B cell (primary cell): ENCODE results near the gene DLG1. TPM values are rescaled to one million over a fixed set of nuclear protein-coding genes. Genes with fewer than 3 reads are reported as not detected.

Experiments used
- ATAC-seq: fragments of 200-7000 bp; cut with Tn5 transposase; one replicate; pipeline ENCODE4 v1.10.0; 2021; ENCODE audit warnings: low read depth, mild to moderate bottlenecking, moderate number of reproducible peaks, moderate library complexity
- CTCF ChIA-PET: fragments of 350-600 bp; sonication (Branson Sonifier 250); formaldehyde crosslinking; loops from one replicate; lab custom pipeline; 2021; ENCODE audit warnings: antibody characterized with exemption, inconsistent platforms; lab: Charles Lee
- POLR2A ChIA-PET: fragments of 350-600 bp; sonication (Branson Sonifier 250); formaldehyde crosslinking; loops from one replicate; lab custom pipeline; 2021; ENCODE audit warnings: antibody characterized with exemption; lab: Charles Lee
- DNase-seq: peaks from one replicate; pipeline ENCODE4 v3.0.0; 2013
- H2AFZ ChIP-seq: 2 replicates; pipeline ENCODE4 v1.6.1; 2012; ENCODE audit warnings: mild to moderate bottlenecking, low read depth, low read length; ENCODE audit not compliant: insufficient read depth, poor library complexity, severe bottlenecking
- H3K27ac ChIP-seq, 2 donors: 1 replicate in 1 of 2; 2 replicates in 1 of 2; pipeline ENCODE4 v1.5.1; 2012 to 2013; ENCODE audit warnings: low read length in 2 of 2, mild to moderate bottlenecking in 2 of 2, moderate library complexity in 1 of 2
- H3K27me3 ChIP-seq, 4 experiments: fragments of 200-600 bp in 1 of 4; sonication (generic) in 1 of 4; replicated peaks in 1 of 4; 1 replicate in 2 of 4; 2 replicates in 2 of 4; pipeline versions ENCODE4 v1.6.1 to v1.7.0; 2013 to 2016; ENCODE audit warnings: low read length in 3 of 4, mild to moderate bottlenecking in 2 of 4, mixed read lengths in 1 of 4, moderate library complexity in 1 of 4; ENCODE audit not compliant: insufficient read depth in 4 of 4, control insufficient read depth in 3 of 4; ENCODE audit errors: control extremely low read depth in 1 of 4
- H3K36me3 ChIP-seq, 2 experiments: replicated peaks in 1 of 2; 1 replicate in 1 of 2; 2 replicates in 1 of 2; pipeline versions ENCODE4 v1.6.1 to v1.7.1; 2013; ENCODE audit warnings: low read length in 1 of 2; ENCODE audit not compliant: insufficient read depth in 2 of 2, control insufficient read depth in 1 of 2; ENCODE audit errors: control extremely low read depth in 1 of 2, extremely low read depth in 1 of 2
- H3K4me1 ChIP-seq, 2 donors: fragments of 200-600 bp in 1 of 2; sonication (generic) in 1 of 2; 1 replicate in 1 of 2; 2 replicates in 1 of 2; pipeline versions ENCODE4 v1.5.1 to v1.6.1; 2013 to 2017; ENCODE audit warnings: low read length in 2 of 2; ENCODE audit not compliant: control insufficient read depth in 2 of 2, insufficient read depth in 2 of 2
- H3K4me2 ChIP-seq: replicated peaks from 2 replicates; pipeline ENCODE3; 2012; ENCODE audit warnings: mild to moderate bottlenecking, low read depth, low read length; ENCODE audit not compliant: poor library complexity, severe bottlenecking
- H3K4me3 ChIP-seq, 5 experiments: fragments of 200-600 bp in 1 of 5; sonication (generic) in 1 of 5; 1 replicate in 3 of 5; 2 replicates in 2 of 5; pipeline versions ENCODE4 v1.5.1 to v1.7.0; 2011 to 2016; ENCODE audit warnings: low read length in 4 of 5, mild to moderate bottlenecking in 4 of 5, low read depth in 2 of 5, control low read depth in 1 of 5, moderate library complexity in 1 of 5; ENCODE audit not compliant: insufficient read depth in 1 of 5; ENCODE audit errors: control extremely low read depth in 1 of 5, extremely low read depth in 1 of 5
- H3K79me2 ChIP-seq: fragments of 200-600 bp; sonication (generic); one replicate; pipeline ENCODE4 v1.6.0; 2016; ENCODE audit warnings: low read length; ENCODE audit not compliant: control insufficient read depth, insufficient read depth
- H3K9ac ChIP-seq: fragments of 200-600 bp; sonication (generic); 2 replicates; pipeline ENCODE4 v1.6.1; 2017; ENCODE audit warnings: mild to moderate bottlenecking, low read length, moderate library complexity
- H3K9me3 ChIP-seq, 3 donors: one replicate each; pipeline versions ENCODE4 v1.6.1 to v1.7.1; 2013; ENCODE audit warnings: low read length in 2 of 3; ENCODE audit not compliant: control insufficient read depth in 2 of 3, insufficient read depth in 1 of 3; ENCODE audit errors: control extremely low read depth in 1 of 3
- H4K20me1 ChIP-seq: 2 replicates; pipeline ENCODE4 v1.6.0; 2012; ENCODE audit warnings: mild to moderate bottlenecking, low read length; ENCODE audit not compliant: insufficient read depth, control insufficient read depth, poor library complexity, severe bottlenecking
- H3K27ac Mint-ChIP-seq: one replicate; pipeline ENCODE4 v1.8.0; 2021; ENCODE audit warnings: mixed read lengths
- H3K27me3 Mint-ChIP-seq: one replicate; pipeline ENCODE4 v1.8.0; 2021; ENCODE audit warnings: mixed read lengths
- H3K4me1 Mint-ChIP-seq: one replicate; pipeline ENCODE4 v1.8.0; 2021; ENCODE audit warnings: mixed read lengths
- H3K4me3 Mint-ChIP-seq: one replicate; pipeline ENCODE4 v1.8.0; 2021; ENCODE audit warnings: mixed read lengths
- H3K9me3 Mint-ChIP-seq: one replicate; pipeline ENCODE4 v1.8.0; 2022; ENCODE audit warnings: mixed read lengths; ENCODE audit not compliant: insufficient read depth
- EZH2 ChIP-seq: IDR thresholded peaks from 2 replicates; pipeline ENCODE4 v1.6.1; 2012; ENCODE audit warnings: borderline replicate concordance, low read depth, mild to moderate bottlenecking, moderate library complexity, low read length; ENCODE audit not compliant: insufficient read depth, poor library complexity, severe bottlenecking
- WGBS: methylation state at CpG from one replicate; pipeline ENCODE4 v1.1.5; 2013; ENCODE audit warnings: missing lambda C conversion rate; ENCODE audit not compliant: insufficient coverage; 5-methylcytosine and 5-hydroxymethylcytosine counted together
- intact Hi-C: fragments of 100-400 bp; cut with micrococcal nuclease; formaldehyde crosslinking; loops from one replicate; pipeline ENCODE4 v1.10.0; 2022
- polyA plus RNA-seq: library from polyadenylated mRNA; depleted of rRNA; stranded (reverse); fragments of >200 nt; gene quantifications from 2 replicates; pipeline ENCODE4 v1.2.3, GENCODE V29; 2012
- total RNA-seq, 2 donors: library from RNA; stranded (reverse); fragments of 120-200 nt in 1 of 2; gene quantifications; 1 replicate in 1 of 2; 2 replicates in 1 of 2; pipeline versions ENCODE4 v1.2.3 to v1.2.4, GENCODE V29; 2013 to 2022
- TF ChIP-seq, protein P1 (sequence below): fragments of 200-600 bp; IDR thresholded peaks from one replicate; pipeline ENCODE4 v1.8.0; 2022; ENCODE audit warnings: antibody characterized with exemption, mild to moderate bottlenecking

DLG1 gene
- total and polyA plus RNA-seq, 2 donors (not counting 1 experiment from before 2014, with no cell fraction given) = 23.4 to 114 TPM

- ChIA-PET CTCF (interaction anchor here (1.0 to 1.8 kb wide), 3 partner anchors 11 to 41 kb away, joined by 3 to 6 read pairs (median 3); partner anchors contain the start of gene MELTF), POLR2A (no interaction called here)
- H4K20me1 ChIP-seq = no peaks in the 10 kb centered on the region
- ATAC-seq = no peak
- H3K9ac ChIP-seq = no peak overlapping the region
- no peaks in the 10 kb centered on the region for H3K4me1 ChIP-seq
- no peak overlapping the region for H3K4me2 ChIP-seq
- no peak for TF ChIP-seq EZH2
- TF ChIP-seq, protein P1, sequence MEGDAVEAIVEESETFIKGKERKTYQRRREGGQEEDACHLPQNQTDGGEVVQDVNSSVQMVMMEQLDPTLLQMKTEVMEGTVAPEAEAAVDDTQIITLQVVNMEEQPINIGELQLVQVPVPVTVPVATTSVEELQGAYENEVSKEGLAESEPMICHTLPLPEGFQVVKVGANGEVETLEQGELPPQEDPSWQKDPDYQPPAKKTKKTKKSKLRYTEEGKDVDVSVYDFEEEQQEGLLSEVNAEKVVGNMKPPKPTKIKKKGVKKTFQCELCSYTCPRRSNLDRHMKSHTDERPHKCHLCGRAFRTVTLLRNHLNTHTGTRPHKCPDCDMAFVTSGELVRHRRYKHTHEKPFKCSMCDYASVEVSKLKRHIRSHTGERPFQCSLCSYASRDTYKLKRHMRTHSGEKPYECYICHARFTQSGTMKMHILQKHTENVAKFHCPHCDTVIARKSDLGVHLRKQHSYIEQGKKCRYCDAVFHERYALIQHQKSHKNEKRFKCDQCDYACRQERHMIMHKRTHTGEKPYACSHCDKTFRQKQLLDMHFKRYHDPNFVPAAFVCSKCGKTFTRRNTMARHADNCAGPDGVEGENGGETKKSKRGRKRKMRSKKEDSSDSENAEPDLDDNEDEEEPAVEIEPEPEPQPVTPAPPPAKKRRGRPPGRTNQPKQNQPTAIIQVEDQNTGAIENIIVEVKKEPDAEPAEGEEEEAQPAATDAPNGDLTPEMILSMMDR = no peak
- H3K27ac Mint-ChIP-seq = peak overlapping the region; percentile 7
- H3K79me2 ChIP-seq = no peaks in the 10 kb centered on the region
- H2AFZ ChIP-seq = no peak overlapping the region
- no peak for DNase-seq
- H3K4me3 ChIP-seq = no peak overlapping the region
- no peaks in the 10 kb centered on the region for H3K4me1 Mint-ChIP-seq
- H3K27me3 Mint-ChIP-seq = peaks cover 10% of the 10 kb centered on the region
- intact Hi-C loops = no loop called here
- no peaks in the 10 kb centered on the region for H3K9me3 Mint-ChIP-seq
- no peak overlapping the region for H3K27ac ChIP-seq
- H3K27me3 ChIP-seq = peaks cover 0 to 8% (median 3%) of the 10 kb centered on the region in 4 experiments
- WGBS = 89% methylated on average over 26 of the region's 30 CpGs
- no peak overlapping the region for H3K4me3 Mint-ChIP-seq
- peaks cover 0 to 3% (median 0%) of the 10 kb centered on the region in 3 donors for H3K9me3 ChIP-seq
- no peaks in the 10 kb centered on the region for H3K36me3 ChIP-seq
Measured at GRCh38 chr3:197010556-197011351, 287.7 kb downstream of the DLG1 start.

DNA sequence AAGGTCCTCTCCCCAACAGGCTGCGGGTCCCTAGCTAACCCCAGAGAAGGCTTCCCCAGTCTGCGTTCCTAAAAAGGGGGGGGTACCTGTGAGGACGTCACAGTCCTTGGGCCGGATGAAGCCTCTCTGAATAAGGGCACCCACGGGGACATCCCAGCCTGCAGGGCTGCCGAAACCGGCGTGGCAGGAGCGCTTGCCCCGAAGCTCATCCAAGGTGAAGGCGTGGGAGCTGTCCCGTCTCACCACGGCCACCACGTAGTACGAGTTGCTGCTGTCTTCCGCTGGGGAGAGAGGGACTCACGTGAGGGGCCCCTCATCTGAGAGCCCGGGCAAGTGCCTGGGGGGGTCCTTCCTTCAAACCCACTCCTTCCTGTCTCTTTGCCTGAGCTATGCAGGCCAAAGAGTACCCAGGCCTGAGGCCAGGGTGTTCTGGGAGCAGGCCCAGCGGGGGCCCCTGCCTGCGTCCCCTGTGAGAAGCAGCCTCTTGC lies 288.8 kb downstream of the DLG1 start:
- intact Hi-C loops = no loop called here
- no peak overlapping the region for H3K27ac Mint-ChIP-seq
- no peaks in the 10 kb centered on the region for H3K4me1 ChIP-seq
- H3K9ac ChIP-seq = no peak overlapping the region
- no peak overlapping the region for H3K4me2 ChIP-seq
- H3K79me2 ChIP-seq = no peaks in the 10 kb centered on the region
- no peaks in the 10 kb centered on the region for H3K9me3 Mint-ChIP-seq
- ATAC-seq (no peak), DNase-seq (no peak)
- no peaks in the 10 kb centered on the region for H3K4me1 Mint-ChIP-seq
- peaks cover 0 to 15% (median 7%) of the 10 kb centered on the region in 4 experiments for H3K27me3 ChIP-seq
- no peaks in the 10 kb centered on the region for H4K20me1 ChIP-seq
- no peak overlapping the region for H3K4me3 ChIP-seq
- POLR2A ChIA-PET = interaction anchor here (1.0 kb wide), 1 partner anchor 14 kb away, joined by 3 read pairs; no protein-coding TSS in a partner anchor
- H2AFZ ChIP-seq = no peak overlapping the region
- H3K27ac ChIP-seq = no peak overlapping the region
- peaks cover 19% of the 10 kb centered on the region for H3K27me3 Mint-ChIP-seq
- H3K36me3 ChIP-seq = no peaks in the 10 kb centered on the region
- CTCF ChIA-PET = interaction anchor here (1.3 to 1.8 kb wide), 2 partner anchors 12 to 20 kb away, joined by 3 to 6 read pairs; partner anchors contain the start of gene MELTF
- no peak for TF ChIP-seq EZH2
- TF ChIP-seq, protein P1 = no peak
- H3K4me3 Mint-ChIP-seq = no peak overlapping the region
- H3K9me3 ChIP-seq = peaks cover 0 to 3% (median 0%) of the 10 kb centered on the region in 3 donors
- WGBS = 97% methylated on average over 18 of the region's 20 CpGs
